ENCODE measurements around the gene AKT1S1.

The AKT1S1 gene

DNA sequence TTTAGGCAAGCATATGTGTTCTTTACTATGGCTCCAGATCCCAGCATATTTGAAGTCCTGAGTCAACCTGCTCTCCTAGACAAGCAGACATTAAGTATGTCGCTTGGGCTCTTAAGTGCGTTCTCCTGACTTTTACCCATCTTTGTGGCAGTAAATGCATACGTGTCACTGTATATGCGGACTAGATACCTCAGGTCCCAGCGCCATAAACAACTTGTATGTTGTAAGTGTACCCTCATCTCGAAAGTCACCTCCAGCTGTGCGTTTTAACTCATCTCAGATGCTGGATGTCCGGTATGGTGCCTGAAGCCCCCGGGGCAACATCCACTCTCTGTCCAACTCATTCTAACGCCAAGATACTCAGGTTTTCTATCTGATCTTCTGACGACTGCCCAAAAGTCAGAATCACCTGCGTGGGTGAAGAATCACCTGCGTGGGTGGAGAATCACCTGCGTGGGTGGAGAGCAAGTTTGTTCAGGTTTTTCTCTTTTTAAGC, 24.5 kb downstream of the AKT1S1 start:
- no peak for DNase-seq
- H3K4me1 ChIP-seq: peaks cover 0 to 40% (median 26%) of the 10 kb centered on the region in 4 donors
- peak overlapping the region; percentile 96 to 97 for H3K4me3 ChIP-seq
- H3K27ac ChIP-seq: peak overlapping the region in 1 of 2 donors; percentile 8
- TF ChIP-seq, protein P1, sequence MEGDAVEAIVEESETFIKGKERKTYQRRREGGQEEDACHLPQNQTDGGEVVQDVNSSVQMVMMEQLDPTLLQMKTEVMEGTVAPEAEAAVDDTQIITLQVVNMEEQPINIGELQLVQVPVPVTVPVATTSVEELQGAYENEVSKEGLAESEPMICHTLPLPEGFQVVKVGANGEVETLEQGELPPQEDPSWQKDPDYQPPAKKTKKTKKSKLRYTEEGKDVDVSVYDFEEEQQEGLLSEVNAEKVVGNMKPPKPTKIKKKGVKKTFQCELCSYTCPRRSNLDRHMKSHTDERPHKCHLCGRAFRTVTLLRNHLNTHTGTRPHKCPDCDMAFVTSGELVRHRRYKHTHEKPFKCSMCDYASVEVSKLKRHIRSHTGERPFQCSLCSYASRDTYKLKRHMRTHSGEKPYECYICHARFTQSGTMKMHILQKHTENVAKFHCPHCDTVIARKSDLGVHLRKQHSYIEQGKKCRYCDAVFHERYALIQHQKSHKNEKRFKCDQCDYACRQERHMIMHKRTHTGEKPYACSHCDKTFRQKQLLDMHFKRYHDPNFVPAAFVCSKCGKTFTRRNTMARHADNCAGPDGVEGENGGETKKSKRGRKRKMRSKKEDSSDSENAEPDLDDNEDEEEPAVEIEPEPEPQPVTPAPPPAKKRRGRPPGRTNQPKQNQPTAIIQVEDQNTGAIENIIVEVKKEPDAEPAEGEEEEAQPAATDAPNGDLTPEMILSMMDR (IDR thresholded peaks at IDR 0.05): no peak
- intact Hi-C loops (cut with DNase I; ENCODE audit: low total_unique reads): no loop called here
- no peaks in the 10 kb centered on the region for H3K27me3 ChIP-seq
- peaks cover 27 to 36% (median 35%) of the 10 kb centered on the region in 3 donors for H3K36me3 ChIP-seq
- H3K9me3 ChIP-seq: no peaks in the 10 kb centered on the region

DNA sequence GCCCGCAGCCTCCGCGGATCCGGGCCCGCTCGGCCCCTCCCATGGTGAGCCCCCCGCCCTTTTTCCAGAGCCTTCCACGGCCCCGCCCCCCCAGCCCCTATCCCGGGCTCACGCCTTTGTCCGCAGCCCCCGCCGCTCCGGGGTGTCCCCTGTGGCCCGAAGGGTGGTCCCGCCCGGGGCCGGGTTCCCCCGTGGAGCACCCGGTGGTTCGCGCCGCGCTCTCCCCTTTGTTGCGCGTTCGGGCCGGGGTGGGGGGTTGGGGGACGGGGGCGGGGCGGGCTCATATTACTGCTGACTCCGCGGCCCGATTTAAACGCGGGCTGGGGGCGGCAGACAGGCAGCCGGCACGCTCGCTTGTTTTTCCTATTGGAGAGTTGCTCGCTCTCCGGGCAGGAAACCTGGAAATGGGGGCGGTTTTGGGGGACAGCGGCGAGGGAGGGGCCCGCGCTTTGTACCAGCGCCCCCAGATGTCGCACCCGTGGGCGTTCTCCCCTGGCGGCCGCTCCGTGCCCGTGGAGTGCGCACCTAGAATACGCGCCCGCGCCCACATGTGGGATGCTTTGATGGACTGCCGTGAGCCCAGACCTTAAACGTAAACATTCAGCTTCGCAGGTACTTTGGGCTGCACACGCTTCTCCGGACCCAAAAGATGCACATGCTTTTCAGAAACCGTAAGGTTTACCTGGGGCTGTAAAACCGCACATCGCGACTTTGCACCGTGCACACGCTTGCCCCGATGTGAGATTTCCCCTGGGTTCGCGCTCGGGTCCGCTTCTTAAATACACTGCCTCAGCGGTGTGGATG, 25.5 kb downstream of the AKT1S1 start:
- intact Hi-C loops (cut with DNase I; ENCODE audit: low total_unique reads): no loop called here
- TF ChIP-seq, protein P1 (IDR thresholded peaks at IDR 0.05): no peak
- Histone ChIP-seq H3K9me3 (no peaks in the 10 kb centered on the region), H3K4me1 (peaks cover 0 to 40% (median 26%) of the 10 kb centered on the region in 4 donors), H3K4me3 (peak overlapping the region; percentile 96 to 97), H3K27ac (peak overlapping the region; percentile 99 to 100), H3K27me3 (no peaks in the 10 kb centered on the region), H3K36me3 (peaks cover 17 to 26% (median 25%) of the 10 kb centered on the region in 3 donors)
- DNase-seq: no peak

DNA sequence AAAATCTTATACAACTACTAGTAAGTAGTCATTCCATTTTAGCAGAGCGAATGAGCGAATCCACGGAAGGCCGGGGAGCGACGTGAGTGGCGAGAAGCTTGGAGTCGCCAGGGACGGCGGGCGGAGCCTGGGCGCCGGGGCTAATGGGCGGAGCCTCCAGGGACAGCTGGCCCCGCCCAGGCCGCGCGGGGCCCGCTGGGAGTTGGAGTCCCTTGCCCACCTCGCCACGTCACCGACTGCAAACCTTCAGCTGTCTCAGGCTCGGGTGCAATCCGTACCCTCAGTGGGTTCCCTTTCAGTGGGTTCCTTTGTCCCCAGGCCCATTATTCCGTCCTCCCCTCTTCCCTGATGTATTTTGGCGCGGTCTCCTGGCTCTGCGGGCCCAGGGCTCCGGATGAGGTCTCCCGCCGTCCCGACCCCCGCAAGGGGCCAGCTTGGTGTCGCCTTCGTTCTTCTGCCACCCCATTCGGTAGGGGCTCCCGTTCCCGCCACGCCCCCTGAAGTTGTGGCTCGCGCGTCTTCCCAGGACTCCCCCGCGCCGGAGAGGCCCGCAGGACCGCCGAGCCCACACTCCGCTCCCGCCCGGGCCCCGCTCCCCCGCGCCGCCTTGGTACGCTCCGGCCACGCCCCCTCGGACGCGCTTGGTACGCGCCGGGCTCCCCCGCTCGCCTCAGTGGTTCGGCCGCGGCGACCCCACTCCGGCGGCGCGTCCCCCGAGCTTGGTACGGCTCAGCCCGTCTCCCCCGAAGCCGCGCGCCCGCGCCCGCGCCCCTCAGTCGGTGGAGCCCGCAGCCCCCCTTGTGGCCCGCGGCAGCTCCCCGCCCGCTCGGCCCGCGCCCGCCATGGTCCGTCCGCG, 26.4 kb downstream of the AKT1S1 start, which contains the start of gene PTOV1:
TSS of gene PTOV1 (plus strand) at position 673 of the 856 bp plus-strand sequence.
- Histone ChIP-seq H3K9me3 (no peaks in the 10 kb centered on the region), H3K4me3 (peak within 1 kb of the TSS; percentile 96 to 97), H3K27me3 (no peaks in the 10 kb centered on the region), H3K4me1 (peaks cover 0 to 40% (median 26%) of the 10 kb centered on the region in 4 donors), H3K27ac (peak within 1 kb of the TSS; percentile 99 to 100), H3K36me3 (peaks cover 12 to 17% (median 16%) of the 10 kb centered on the region in 3 donors)
- intact Hi-C loops (cut with DNase I; ENCODE audit: low total_unique reads): no loop called here
- TF ChIP-seq, protein P1 (IDR thresholded peaks at IDR 0.05): peak in 1 of 2 experiments; percentile 11
- DNase-seq: peak; percentile 88 to 96

DNA sequence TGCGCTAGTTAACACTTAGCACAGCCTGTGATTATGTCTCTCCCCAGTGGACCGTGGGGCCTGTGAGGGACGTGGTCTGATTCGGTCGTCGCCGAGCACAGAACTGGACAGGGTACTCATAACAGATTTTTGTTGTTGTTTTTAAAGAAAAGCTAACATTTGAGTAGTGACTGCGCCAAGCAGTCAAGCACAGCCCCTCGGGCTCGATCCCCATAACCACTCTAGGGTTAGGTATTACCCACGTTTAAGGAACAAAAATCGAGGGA, 27.0 kb downstream of the AKT1S1 start:
- H3K27me3 ChIP-seq: no peaks in the 10 kb centered on the region
- DNase-seq: no peak
- no peaks in the 10 kb centered on the region for H3K9me3 ChIP-seq
- peak overlapping the region; percentile 96 to 97 for H3K4me3 ChIP-seq
- H3K27ac ChIP-seq: peak overlapping the region; percentile 99 to 100
- peaks cover 0 to 40% (median 26%) of the 10 kb centered on the region in 4 donors for H3K4me1 ChIP-seq
- TF ChIP-seq, protein P1 (IDR thresholded peaks at IDR 0.05): no peak
- intact Hi-C loops (cut with DNase I; ENCODE audit: low total_unique reads): no loop called here
- H3K36me3 ChIP-seq: peaks cover 8 to 11% (median 10%) of the 10 kb centered on the region in 3 donors

DNA sequence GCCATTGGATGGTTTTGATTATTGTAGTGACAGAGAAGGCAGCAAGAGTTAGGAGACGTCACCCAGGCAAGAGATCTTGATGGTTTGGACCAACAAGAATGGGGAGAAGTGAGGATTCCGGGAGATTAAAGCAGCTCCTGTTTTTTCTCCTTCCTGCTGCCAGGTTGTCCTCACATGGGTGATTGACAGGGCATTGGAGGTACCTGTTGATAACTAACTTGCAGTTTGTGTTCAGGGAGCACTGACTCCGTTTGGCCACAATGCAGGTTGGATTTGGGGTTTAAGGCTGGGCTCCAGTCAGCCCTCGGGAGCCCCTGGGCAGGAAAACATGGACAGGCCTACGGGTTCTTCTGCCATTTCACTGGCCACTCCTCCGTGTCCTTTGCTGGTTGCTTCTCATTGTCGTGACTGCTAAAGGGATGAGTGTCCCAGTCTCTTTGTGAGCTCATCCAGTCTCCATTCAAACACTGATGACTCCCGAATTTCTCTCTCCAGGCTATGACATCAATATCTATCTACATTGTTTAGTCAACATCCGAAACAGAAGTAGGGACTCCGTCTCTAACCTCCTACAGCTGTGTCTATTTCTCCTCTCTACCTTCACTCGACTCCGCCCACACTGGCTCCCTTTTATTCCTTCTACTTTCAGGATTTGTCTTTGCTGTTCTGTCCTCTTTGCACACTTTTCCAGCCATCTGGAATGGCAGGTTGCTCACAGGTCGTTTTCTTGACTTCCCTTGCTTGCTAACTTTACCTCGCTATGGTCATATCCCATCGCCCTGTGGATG, 27.5 kb downstream of the AKT1S1 start:
- no peak for DNase-seq
- H3K4me3 ChIP-seq: peak overlapping the region; percentile 96 to 97
- H3K4me1 ChIP-seq: peaks cover 0 to 34% (median 26%) of the 10 kb centered on the region in 4 donors
- H3K9me3 ChIP-seq: no peaks in the 10 kb centered on the region
- H3K27ac ChIP-seq: peak overlapping the region; percentile 99 to 100
- H3K27me3 ChIP-seq: no peaks in the 10 kb centered on the region
- peaks cover 3 to 6% (median 5%) of the 10 kb centered on the region in 3 donors for H3K36me3 ChIP-seq
- intact Hi-C loops (cut with DNase I; ENCODE audit: low total_unique reads): no loop called here
- TF ChIP-seq, protein P1 (IDR thresholded peaks at IDR 0.05): no peak

Measured in tibial artery (tissue), 4 donors.